K562 (cell line): Measurements from ENCODE around the gene PTP4A2. TPM values are rescaled to one million over a fixed set of nuclear protein-coding genes. Genes with fewer than 3 reads are reported as not detected.

Experiments used
- CBX8 ChIP-seq: fragments of 200-600 bp; sonication (generic); IDR thresholded peaks from 2 replicates; pipeline ENCODE4 v1.6.1; 2012; ENCODE audit warnings: borderline replicate concordance, mixed run types, low read depth, mild to moderate bottlenecking, moderate library complexity, mixed read lengths, low read length, control low read depth, inconsistent platforms; ENCODE audit not compliant: poor library complexity, severe bottlenecking; ENCODE audit errors: extremely low read depth
- CHCHD3 ChIP-seq: fragments of 250-450 bp; sonication (Bioruptor Pico); IDR thresholded peaks from 2 replicates; pipeline ENCODE4 v2.1.2; 2022; ENCODE audit warnings: mild to moderate bottlenecking
- HDAC1 ChIP-seq, 2 experiments: fragments of 450-650 bp; IDR thresholded peaks; 2 replicates each; pipeline ENCODE4 v1.6.1; 2016 to 2017; ENCODE audit warnings: inconsistent platforms in 1 of 2, mild to moderate bottlenecking in 1 of 2, moderate library complexity in 1 of 2
- MCM2 ChIP-seq: fragments of 450-650 bp; IDR thresholded peaks from 2 replicates; pipeline ENCODE4 v1.6.1; 2017; ENCODE audit warnings: low read depth, mild to moderate bottlenecking
- MXI1 ChIP-seq: IDR thresholded peaks from 2 replicates; pipeline ENCODE4 v1.6.1; 2011; ENCODE audit warnings: low read depth, mild to moderate bottlenecking, improper control_type of control experiment, low read length
- RBM17 ChIP-seq: fragments of 200-400 bp; formaldehyde crosslinking; IDR thresholded peaks from 2 replicates; pipeline ENCODE4 v1.6.1; 2017; ENCODE audit warnings: low read depth, mild to moderate bottlenecking, low read length, borderline replicate concordance
- SMAD2 ChIP-seq: fragments of 150-350 bp; IDR thresholded peaks from 2 replicates; pipeline ENCODE4 v1.6.1; 2014; ENCODE audit warnings: low read depth, mild to moderate bottlenecking, low read length
- STAT5A ChIP-seq: IDR thresholded peaks from 2 replicates; pipeline ENCODE4 v1.6.1; 2012; ENCODE audit warnings: low read length, inconsistent platforms, borderline replicate concordance
- TEAD1 ChIP-seq, 2 experiments: fragments of 450-650 bp in 1 of 2; sonication (generic) in 1 of 2; formaldehyde crosslinking; IDR thresholded peaks; 2 replicates each; pipeline versions ENCODE4 v1.4.0 to v1.8.0; 2020 to 2022; ENCODE audit warnings: mild to moderate bottlenecking in 2 of 2, missing genetic modification reagents in 1 of 2
- ZNF239 ChIP-seq: fragments of 250-450 bp; sonication (Bioruptor Pico); IDR thresholded peaks from 2 replicates; pipeline ENCODE4 v1.4.0; 2020; ENCODE audit warnings: mild to moderate bottlenecking
- ZNF57 ChIP-seq: fragments of 450-650 bp; formaldehyde crosslinking; IDR thresholded peaks from 2 replicates; pipeline ENCODE4 v1.4.0; 2020; ENCODE audit warnings: mild to moderate bottlenecking, moderate library complexity
- ZNF79 ChIP-seq: fragments of 250-450 bp; sonication (Bioruptor Pico); IDR thresholded peaks from 2 replicates; pipeline ENCODE4 v1.4.0; 2020; ENCODE audit warnings: low read depth, mild to moderate bottlenecking, moderate library complexity
- polyA plus RNA-seq, 8 experiments: library from polyadenylated mRNA; depleted of rRNA in 4 of 8; stranded (reverse) in 5 of 8; unstranded in 3 of 8; fragments of >200 nt; fragmentation: Nextera tagmentation in 2 of 8; fragmentation: Illumina TruSeq in 1 of 8; extraction: Ambion mirVana in 2 of 8; extraction: Trizol in 1 of 8; gene quantifications; 2 replicates each; pipeline versions ENCODE4 v1.2.1 to v1.2.3, GENCODE V29; 2011 to 2014; ENCODE audit warnings: inconsistent platforms in 1 of 8, missing spikeins in 1 of 8
- total RNA-seq, 7 experiments: library from RNA; depleted of rRNA in 6 of 7; stranded (reverse); fragments of >200 nt in 6 of 7; fragmentation: Illumina TruSeq in 2 of 7; extraction: Trizol in 2 of 7; gene quantifications; 2 replicates each; pipeline versions ENCODE4 v1.2.1 to v1.2.3, GENCODE V29; 2011 to 2021; ENCODE audit warnings: low replicate concordance in 1 of 7
- TF ChIP-seq, protein P1 (sequence below), 3 experiments: IDR thresholded peaks in 2 of 3; conservative IDR thresholded peaks in 1 of 3; 2 replicates each; pipeline ENCODE4 v1.5.1; 2011 to 2012; ENCODE audit warnings: low read length in 3 of 3, mild to moderate bottlenecking in 3 of 3, control low read depth in 2 of 3, improper control_type of control experiment in 1 of 3, inconsistent platforms in 1 of 3, low read depth in 1 of 3, mixed read lengths in 1 of 3, moderate library complexity in 1 of 3; ENCODE audit not compliant: insufficient read depth in 2 of 3
- TF ChIP-seq, protein P2 (sequence below): IDR thresholded peaks from 2 replicates; pipeline ENCODE4 v1.6.1; 2011; ENCODE audit not compliant: insufficient read length; ENCODE audit errors: extremely low read depth
- TF ChIP-seq, protein P3 (sequence below): fragments of 250-450 bp; sonication (Bioruptor Pico); IDR thresholded peaks from 2 replicates; pipeline ENCODE4 v1.5.0; 2020; ENCODE audit warnings: mild to moderate bottlenecking
- TF ChIP-seq, protein P4 (sequence below): IDR thresholded peaks from 3 replicates; pipeline ENCODE4 v1.6.1; 2011; ENCODE audit warnings: borderline replicate concordance, mild to moderate bottlenecking; ENCODE audit not compliant: insufficient read length, insufficient read depth
- TF ChIP-seq, protein P5 (sequence below): fragments of 450-650 bp; IDR thresholded peaks from 2 replicates; pipeline ENCODE4 v1.6.1; 2014; ENCODE audit warnings: low read depth, mild to moderate bottlenecking, moderate library complexity, borderline replicate concordance
- TF ChIP-seq, protein P6 (sequence below): sonication (generic); formaldehyde crosslinking; IDR thresholded peaks from 2 replicates; pipeline ENCODE4 v1.8.1; 2023; ENCODE audit warnings: mild to moderate bottlenecking, missing genetic modification reagents

PTP4A2 gene
- total and polyA plus RNA-seq, 9 of the 15 experiments (the other 6 are each of a cell fraction or from before 2014, with no cell fraction given): 197 to 870 (median 480) TPM

DNA sequence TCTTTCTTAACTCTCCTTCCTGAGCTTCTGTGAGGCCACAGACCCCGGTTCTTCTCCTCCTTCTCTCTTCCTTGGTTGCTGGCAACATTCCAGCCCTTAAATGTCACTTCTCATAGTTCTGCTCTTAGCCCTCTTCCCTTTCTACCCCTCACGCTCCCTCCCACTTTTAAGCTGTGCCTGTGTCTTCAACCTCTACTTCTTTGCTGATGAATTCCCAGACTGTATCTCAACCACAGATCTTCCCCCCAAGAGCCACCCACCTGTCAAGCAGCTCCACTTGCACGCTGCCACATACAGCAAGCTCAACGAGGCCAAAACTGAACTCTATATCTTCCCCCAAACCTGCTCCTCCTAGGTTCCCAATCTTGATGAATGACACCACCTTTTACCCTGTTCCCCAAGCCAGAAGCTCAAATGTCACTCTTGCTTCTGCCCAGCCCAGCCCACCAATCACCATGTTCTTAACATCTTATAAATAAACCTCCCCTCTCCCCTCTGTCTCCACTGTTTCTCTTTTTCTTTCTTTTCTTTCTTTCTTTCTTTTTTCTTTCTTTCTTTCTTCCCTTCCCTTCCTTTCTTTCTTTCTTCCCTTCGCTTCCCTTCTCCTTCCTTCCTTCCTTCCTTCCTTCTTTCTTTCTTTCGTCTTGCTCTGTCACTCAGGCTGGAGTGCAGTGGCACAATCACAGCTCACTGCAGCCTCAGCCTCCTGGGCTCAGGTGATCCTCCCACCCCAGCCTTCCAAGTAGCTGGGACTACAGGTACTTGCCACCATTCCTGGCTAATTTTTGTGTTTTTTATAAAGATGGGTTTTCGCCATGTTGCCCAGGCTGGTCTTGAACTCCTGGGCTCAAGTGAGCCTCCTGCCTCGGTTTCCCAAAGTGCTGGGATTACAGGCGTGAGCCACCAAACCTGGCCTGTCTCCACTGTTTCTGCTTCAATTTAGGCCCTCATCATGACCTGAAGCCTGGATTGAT is 19.8 kb upstream of the PTP4A2 start (continued):
- TF ChIP-seq, protein P1, sequence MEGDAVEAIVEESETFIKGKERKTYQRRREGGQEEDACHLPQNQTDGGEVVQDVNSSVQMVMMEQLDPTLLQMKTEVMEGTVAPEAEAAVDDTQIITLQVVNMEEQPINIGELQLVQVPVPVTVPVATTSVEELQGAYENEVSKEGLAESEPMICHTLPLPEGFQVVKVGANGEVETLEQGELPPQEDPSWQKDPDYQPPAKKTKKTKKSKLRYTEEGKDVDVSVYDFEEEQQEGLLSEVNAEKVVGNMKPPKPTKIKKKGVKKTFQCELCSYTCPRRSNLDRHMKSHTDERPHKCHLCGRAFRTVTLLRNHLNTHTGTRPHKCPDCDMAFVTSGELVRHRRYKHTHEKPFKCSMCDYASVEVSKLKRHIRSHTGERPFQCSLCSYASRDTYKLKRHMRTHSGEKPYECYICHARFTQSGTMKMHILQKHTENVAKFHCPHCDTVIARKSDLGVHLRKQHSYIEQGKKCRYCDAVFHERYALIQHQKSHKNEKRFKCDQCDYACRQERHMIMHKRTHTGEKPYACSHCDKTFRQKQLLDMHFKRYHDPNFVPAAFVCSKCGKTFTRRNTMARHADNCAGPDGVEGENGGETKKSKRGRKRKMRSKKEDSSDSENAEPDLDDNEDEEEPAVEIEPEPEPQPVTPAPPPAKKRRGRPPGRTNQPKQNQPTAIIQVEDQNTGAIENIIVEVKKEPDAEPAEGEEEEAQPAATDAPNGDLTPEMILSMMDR (IDR thresholded peaks at IDR 0.05 in 2 of 3, conservative IDR thresholded peaks at IDR 0.05 in 1 of 3; ENCODE audit: insufficient read depth in 2 of 3, low read depth in 1 of 3, low read length in 3 of 3): no peak
- TF ChIP-seq ZNF79 (CRISPR knock-in tag) (no peak), HDAC1 (IDR thresholded peaks at IDR 0.05) (peak in 1 of 2 experiments; percentile 88; a peak in 2 of 4 replicates), MCM2 (no peak), CBX8 (no peak), ZNF57 (CRISPR knock-in tag) (no peak), CHCHD3 (CRISPR knock-in tag) (no peak), RBM17 (no peak), SMAD2 (no peak), TEAD1 (CRISPR knock-in tag; IDR thresholded peaks at IDR 0.05) (peak; percentile 53 to 78; a peak in 3 of 4 replicates), MXI1 (no peak), STAT5A (no peak), ZNF239 (no peak)
- TF ChIP-seq, protein P2, sequence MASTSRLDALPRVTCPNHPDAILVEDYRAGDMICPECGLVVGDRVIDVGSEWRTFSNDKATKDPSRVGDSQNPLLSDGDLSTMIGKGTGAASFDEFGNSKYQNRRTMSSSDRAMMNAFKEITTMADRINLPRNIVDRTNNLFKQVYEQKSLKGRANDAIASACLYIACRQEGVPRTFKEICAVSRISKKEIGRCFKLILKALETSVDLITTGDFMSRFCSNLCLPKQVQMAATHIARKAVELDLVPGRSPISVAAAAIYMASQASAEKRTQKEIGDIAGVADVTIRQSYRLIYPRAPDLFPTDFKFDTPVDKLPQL: no peak
- TF ChIP-seq, protein P3, sequence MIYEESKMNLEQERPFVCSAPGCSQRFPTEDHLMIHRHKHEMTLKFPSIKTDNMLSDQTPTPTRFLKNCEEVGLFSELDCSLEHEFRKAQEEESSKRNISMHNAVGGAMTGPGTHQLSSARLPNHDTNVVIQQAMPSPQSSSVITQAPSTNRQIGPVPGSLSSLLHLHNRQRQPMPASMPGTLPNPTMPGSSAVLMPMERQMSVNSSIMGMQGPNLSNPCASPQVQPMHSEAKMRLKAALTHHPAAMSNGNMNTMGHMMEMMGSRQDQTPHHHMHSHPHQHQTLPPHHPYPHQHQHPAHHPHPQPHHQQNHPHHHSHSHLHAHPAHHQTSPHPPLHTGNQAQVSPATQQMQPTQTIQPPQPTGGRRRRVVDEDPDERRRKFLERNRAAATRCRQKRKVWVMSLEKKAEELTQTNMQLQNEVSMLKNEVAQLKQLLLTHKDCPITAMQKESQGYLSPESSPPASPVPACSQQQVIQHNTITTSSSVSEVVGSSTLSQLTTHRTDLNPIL (CRISPR knock-in tag): no peak
- TF ChIP-seq, protein P4, sequence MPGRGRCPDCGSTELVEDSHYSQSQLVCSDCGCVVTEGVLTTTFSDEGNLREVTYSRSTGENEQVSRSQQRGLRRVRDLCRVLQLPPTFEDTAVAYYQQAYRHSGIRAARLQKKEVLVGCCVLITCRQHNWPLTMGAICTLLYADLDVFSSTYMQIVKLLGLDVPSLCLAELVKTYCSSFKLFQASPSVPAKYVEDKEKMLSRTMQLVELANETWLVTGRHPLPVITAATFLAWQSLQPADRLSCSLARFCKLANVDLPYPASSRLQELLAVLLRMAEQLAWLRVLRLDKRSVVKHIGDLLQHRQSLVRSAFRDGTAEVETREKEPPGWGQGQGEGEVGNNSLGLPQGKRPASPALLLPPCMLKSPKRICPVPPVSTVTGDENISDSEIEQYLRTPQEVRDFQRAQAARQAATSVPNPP: no peak
- TF ChIP-seq, protein P5, sequence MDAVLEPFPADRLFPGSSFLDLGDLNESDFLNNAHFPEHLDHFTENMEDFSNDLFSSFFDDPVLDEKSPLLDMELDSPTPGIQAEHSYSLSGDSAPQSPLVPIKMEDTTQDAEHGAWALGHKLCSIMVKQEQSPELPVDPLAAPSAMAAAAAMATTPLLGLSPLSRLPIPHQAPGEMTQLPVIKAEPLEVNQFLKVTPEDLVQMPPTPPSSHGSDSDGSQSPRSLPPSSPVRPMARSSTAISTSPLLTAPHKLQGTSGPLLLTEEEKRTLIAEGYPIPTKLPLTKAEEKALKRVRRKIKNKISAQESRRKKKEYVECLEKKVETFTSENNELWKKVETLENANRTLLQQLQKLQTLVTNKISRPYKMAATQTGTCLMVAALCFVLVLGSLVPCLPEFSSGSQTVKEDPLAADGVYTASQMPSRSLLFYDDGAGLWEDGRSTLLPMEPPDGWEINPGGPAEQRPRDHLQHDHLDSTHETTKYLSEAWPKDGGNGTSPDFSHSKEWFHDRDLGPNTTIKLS: peak; percentile 58; the same call in 1 of the 2 replicates
- TF ChIP-seq, protein P6, sequence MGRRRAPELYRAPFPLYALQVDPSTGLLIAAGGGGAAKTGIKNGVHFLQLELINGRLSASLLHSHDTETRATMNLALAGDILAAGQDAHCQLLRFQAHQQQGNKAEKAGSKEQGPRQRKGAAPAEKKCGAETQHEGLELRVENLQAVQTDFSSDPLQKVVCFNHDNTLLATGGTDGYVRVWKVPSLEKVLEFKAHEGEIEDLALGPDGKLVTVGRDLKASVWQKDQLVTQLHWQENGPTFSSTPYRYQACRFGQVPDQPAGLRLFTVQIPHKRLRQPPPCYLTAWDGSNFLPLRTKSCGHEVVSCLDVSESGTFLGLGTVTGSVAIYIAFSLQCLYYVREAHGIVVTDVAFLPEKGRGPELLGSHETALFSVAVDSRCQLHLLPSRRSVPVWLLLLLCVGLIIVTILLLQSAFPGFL (CRISPR knock-in tag): no peak
